LNCaP clone FGC (cell line): ENCODE measurements around the gene ELN.
"Not testable (repeated sequence)": the region's sequence is repeated elsewhere in the genome, so short reads cannot be mapped to it uniquely, and the experiment has no call there.

Source experiments
- DNase-seq: peaks from one replicate; pipeline ENCODE4 v3.0.0-alpha.2; 2011; ENCODE audit warnings: low read depth
- H3K4me3 ChIP-seq: 2 replicates; pipeline ENCODE4 v1.5.1; 2011; ENCODE audit warnings: mild to moderate bottlenecking, low read depth, low read length, control low read depth
- TF ChIP-seq, protein P1 (sequence below): IDR thresholded peaks from 2 replicates; pipeline ENCODE4 v1.5.1; 2012; ENCODE audit warnings: mild to moderate bottlenecking; ENCODE audit not compliant: control insufficient read depth, insufficient read depth; ENCODE audit errors: extremely low read depth

The ELN gene

DNA sequence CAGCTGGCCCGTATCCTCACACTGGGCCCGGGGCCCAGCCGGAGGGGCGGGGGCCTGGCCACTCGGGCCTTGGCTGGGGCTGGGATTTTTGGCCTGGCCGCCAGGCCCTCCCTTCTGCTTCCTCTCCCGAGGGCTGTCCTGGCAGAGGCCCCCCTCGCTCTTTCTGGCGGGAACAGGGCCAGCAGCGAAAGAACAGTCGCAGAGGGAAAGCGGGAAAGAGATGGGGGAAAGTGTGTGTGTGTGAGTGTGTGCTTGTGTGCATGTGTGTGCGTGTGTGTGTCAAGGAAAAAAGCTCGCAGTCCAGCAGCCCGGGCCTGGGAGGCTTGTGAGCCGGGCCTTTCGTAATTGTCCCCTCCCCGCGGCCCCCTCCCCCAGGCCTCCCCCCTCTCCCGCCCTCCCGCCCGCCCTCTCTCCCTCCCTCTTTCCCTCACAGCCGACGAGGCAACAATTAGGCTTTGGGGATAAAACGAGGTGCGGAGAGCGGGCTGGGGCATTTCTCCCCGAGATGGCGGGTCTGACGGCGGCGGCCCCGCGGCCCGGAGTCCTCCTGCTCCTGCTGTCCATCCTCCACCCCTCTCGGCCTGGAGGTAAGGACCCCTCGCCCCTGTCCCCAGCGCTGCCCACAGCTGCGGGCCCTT is at the start of gene ELN:
ELN (plus strand) TSS at position 491 of the 638 bp plus-strand sequence; CDS start at position 506, 15 bp downstream.
- TF ChIP-seq, protein P1, sequence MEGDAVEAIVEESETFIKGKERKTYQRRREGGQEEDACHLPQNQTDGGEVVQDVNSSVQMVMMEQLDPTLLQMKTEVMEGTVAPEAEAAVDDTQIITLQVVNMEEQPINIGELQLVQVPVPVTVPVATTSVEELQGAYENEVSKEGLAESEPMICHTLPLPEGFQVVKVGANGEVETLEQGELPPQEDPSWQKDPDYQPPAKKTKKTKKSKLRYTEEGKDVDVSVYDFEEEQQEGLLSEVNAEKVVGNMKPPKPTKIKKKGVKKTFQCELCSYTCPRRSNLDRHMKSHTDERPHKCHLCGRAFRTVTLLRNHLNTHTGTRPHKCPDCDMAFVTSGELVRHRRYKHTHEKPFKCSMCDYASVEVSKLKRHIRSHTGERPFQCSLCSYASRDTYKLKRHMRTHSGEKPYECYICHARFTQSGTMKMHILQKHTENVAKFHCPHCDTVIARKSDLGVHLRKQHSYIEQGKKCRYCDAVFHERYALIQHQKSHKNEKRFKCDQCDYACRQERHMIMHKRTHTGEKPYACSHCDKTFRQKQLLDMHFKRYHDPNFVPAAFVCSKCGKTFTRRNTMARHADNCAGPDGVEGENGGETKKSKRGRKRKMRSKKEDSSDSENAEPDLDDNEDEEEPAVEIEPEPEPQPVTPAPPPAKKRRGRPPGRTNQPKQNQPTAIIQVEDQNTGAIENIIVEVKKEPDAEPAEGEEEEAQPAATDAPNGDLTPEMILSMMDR, result no peak
- DNase-seq, result no peak
- H3K4me3 ChIP-seq, result no peak within 1 kb of the TSS

DNA sequence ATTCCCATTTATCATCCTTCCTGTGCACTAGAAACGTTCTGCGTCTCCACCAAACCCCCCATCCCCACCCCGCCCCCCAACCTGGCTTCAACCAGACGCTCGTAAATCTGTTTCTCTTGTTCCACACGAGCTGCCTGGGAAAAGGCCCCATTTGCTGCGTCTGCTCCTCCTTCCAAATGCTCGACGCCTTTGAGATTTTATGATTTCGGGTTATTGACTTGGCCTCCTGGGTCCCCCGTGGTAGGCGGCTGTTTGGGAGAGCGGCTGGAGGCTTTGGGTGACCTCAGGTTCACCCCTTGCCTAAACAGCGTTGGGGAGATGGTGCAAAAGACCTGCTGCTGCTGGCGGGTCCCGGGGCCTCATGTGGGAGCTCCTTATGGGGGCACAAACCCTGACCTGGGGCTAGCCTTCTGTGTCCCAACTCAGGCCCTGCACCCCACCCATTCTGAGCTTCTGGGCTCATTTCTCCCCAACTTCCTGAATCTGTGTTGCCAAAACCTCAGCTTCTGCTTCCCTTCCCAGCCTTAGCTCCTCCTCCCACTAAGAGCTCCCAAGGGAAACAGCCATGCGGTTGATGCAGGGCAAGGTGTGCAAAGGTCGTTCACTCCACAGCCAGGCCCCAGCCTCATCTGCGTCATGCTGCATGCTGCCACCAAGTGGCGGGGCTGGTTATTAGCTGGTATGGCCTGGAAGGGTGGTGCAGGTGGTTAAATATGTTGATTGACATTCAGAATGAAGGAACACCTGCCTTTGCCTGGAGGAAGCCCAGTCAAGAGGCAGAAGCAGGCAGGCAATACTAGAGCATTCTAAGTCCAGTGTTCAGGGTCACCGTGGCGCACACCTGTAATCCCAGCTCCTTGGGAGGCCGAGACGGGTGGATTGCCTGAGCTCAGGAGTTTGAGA is 49.1 kb upstream of the ELN start:
- no peak overlapping the region for H3K4me3 ChIP-seq
- DNase-seq, result peak; percentile 27
- TF ChIP-seq, protein P1, result peak; percentile 66

DNA sequence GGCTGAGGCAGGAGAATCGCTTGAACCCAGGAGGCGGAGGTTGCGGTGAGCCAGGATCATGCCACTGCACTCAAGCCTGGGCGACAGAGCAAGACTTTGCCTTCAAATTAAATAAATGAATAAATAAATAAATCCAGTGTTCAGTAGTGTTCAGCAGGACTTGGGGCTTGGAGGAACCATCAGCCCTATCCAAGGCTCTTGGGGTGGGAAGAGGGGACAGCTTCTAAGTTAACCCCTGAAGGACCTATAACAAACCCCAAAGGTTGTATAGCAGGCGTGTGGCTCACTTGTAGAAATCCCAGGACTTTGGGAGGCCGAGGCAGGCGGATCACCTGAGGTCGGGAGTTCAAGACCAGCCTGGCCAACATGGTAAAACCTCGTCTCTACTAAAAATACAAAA is 48.3 kb upstream of the ELN start:
- H3K4me3 ChIP-seq, DNase-seq: not testable (repeated sequence)

DNA sequence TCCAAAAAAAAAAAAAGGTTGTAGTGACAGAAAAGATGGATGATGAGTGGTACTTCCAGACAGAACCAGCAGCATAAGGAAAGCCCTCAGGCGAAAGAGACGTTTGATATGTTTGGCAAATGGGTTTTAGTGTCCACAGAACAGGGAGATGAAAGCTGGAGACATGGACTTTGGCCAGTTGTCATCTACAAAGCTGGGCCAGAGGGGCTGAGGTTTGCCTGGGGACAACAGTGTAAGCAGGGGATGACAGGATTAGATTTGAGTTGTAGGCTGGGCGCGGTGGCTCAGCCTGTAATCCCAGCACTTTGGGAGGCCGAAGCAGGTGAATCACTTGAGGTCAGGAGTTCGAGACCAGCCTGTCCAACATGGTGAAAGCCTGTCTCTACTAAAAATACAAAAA is 47.8 kb upstream of the ELN start:
- no peak overlapping the region for H3K4me3 ChIP-seq
- TF ChIP-seq, protein P1, result no peak
- DNase-seq, result no peak

DNA sequence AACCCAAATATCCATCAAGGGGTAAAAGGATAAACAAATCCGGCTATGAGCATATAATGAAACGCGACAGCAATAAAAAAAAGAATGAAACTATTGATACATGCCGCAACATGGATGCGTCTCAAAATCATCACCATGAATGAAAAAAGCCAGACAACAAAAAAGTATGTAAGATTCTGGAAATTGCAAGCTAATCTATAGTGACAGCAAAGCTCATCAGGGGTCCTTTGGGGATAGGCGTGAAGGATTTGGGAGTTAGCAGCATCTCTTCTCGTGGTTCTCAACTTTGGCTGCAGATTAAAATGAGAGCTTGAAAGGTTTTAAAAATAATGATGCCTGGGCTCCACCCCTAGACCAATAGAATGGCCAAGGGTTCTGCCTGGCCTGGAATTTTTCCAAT is 46.0 kb upstream of the ELN start:
- TF ChIP-seq, protein P1, result no peak
- no peak for DNase-seq
- H3K4me3 ChIP-seq, result no peak overlapping the region

DNA sequence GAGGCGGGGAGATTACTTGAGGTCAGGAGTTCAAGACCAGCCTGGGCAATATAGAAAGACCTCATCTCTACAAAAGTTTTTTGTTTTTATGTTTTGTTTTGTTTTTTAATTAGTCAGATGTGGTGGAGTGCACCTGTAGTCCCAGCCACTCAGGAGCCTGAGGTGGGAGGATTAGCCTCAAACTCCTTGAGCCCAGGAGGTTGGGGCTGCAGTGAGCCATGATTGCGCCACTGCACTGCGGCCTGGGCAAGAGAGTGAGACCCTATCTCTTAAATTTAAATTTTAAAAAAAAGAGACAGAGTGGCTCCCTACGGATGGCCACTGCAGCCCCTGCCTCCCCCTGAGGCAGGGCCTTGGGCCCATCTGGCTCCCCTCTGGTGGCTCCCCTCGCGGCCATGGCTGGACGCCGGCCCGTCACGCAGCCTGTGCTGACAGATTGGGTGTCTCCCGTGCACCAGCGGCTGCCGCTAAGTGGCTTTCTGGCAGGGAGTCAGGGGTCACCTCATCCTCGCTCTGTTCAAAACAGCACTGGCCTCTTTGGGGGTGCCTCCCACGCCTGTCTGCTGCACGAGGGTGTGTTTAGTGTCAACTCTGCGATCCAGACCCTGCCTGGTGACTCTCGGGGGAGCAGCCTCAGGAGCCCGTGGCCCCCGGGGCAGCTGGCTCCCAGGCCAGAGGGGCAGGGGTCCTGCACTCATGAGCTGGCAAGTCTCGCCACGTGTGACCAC is 44.4 kb upstream of the ELN start:
- TF ChIP-seq, protein P1, result no peak
- no peak overlapping the region for H3K4me3 ChIP-seq
- no peak for DNase-seq
